GM12878 (cell line): ENCODE data around the gene MPP2.
"Not testable (repeated sequence)": the region's sequence is repeated elsewhere in the genome, so short reads cannot be mapped to it uniquely, and the experiment has no call there.

Source experiments
- CHD1 ChIP-seq: IDR thresholded peaks from 2 replicates; pipeline ENCODE4 v1.6.1; 2012; ENCODE audit warnings: low read depth, low read length, improper control_type of control experiment
- LARP7 ChIP-seq: fragments of 450-650 bp; IDR thresholded peaks from 2 replicates; pipeline ENCODE4 v1.6.1; 2017; ENCODE audit warnings: mild to moderate bottlenecking
- MYC ChIP-seq: IDR thresholded peaks from 2 replicates; pipeline ENCODE4 v1.6.1; 2011; ENCODE audit warnings: mild to moderate bottlenecking, low read length, moderate library complexity, inconsistent platforms; ENCODE audit not compliant: insufficient read depth, insufficient replicate concordance, insufficient read length, severe bottlenecking
- NFIC ChIP-seq: IDR thresholded peaks from 2 replicates; pipeline ENCODE4 v1.6.1; 2012; ENCODE audit warnings: low read depth, mild to moderate bottlenecking, inconsistent platforms, low read length, moderate library complexity
- POLR2AphosphoS5 ChIP-seq: IDR thresholded peaks from 2 replicates; pipeline ENCODE4 v1.6.1; 2011; ENCODE audit warnings: mild to moderate bottlenecking, low read length, inconsistent platforms
- RAD21 ChIP-seq: IDR thresholded peaks from 2 replicates; pipeline ENCODE4 v1.6.1; 2011; ENCODE audit warnings: mild to moderate bottlenecking, low read depth, low read length, moderate library complexity; ENCODE audit not compliant: insufficient read depth
- SIN3A ChIP-seq: IDR thresholded peaks from 2 replicates; pipeline ENCODE4 v1.6.1; 2012; ENCODE audit warnings: low read depth, low read length, improper control_type of control experiment
- SIX5 ChIP-seq: IDR thresholded peaks from 2 replicates; pipeline ENCODE4 v1.6.1; 2011; ENCODE audit warnings: mild to moderate bottlenecking, low read depth, low read length, moderate library complexity; ENCODE audit not compliant: severe bottlenecking
- SMC3 ChIP-seq: IDR thresholded peaks from 2 replicates; pipeline ENCODE4 v1.6.1; 2011; ENCODE audit warnings: low read length, improper control_type of control experiment, borderline replicate concordance
- TAF1 ChIP-seq: IDR thresholded peaks from 2 replicates; pipeline ENCODE4 v1.6.1; 2011; ENCODE audit warnings: mild to moderate bottlenecking, low read depth, low read length, borderline replicate concordance
- TCF3 ChIP-seq: IDR thresholded peaks from 2 replicates; pipeline ENCODE4 v1.6.1; 2012; ENCODE audit warnings: low read depth, mild to moderate bottlenecking, low read length, borderline replicate concordance; ENCODE audit not compliant: insufficient read depth
- TF ChIP-seq, protein P1 (sequence below), 3 experiments: IDR thresholded peaks in 2 of 3; conservative IDR thresholded peaks in 1 of 3; 2 replicates each; pipeline ENCODE4 v1.5.1; 2011; ENCODE audit warnings: low read depth in 3 of 3, low read length in 3 of 3, mild to moderate bottlenecking in 3 of 3, control low read depth in 2 of 3, moderate library complexity in 2 of 3, inconsistent platforms in 1 of 3, mixed read lengths in 1 of 3; ENCODE audit not compliant: control insufficient read depth in 2 of 3, insufficient read depth in 1 of 3; ENCODE audit errors: extremely low read depth in 1 of 3
- TF ChIP-seq, protein P2 (sequence below): IDR thresholded peaks from 2 replicates; pipeline ENCODE4 v1.6.1; 2011; ENCODE audit warnings: low read depth, low read length, improper control_type of control experiment, borderline replicate concordance
- TF ChIP-seq, protein P3 (sequence below): IDR thresholded peaks from 2 replicates; pipeline ENCODE4 v1.6.1; 2012; ENCODE audit warnings: low read length, inconsistent platforms

DNA sequence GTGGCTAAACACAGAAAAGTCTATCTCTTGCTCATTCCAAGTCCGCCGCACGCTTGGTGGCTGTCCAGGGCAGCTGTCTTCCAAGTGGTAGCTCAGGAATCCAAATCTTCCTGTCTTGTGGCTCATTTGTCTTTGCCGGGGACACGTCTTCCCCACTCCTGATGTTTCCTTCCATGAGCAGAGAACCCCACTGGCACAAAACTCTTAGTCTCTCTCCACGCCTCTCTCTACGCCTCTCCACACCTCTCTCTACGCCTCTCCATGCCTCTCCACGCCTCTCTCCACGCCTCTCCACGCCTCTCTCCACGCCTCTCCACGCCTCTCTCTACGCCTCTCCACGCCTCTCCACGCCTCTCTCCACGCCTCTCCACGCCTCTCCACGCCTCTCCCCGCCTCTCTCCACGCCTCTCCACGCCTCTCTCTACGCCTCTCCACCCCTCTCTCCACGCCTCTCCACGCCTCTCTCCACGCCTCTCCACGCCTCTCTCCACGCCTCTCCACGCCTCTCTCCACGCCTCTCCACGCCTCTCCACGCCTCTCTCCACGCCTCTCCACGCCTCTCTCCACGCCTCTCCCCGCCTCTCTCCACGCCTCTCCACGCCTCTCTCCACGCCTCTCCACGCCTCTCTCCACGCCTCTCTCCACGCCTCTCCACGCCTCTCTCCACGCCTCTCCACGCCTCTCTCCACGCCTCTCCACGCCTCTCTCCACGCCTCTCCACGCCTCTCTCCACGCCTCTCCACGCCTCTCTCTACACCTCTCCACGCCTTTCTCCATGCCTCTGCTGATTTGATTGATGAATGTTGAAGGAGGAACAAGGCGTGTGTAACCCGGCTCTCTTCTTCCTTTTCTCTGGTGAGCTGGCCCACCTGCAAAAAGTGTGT, 65.0 kb downstream of the MPP2 start:
- TF ChIP-seq, protein P1, sequence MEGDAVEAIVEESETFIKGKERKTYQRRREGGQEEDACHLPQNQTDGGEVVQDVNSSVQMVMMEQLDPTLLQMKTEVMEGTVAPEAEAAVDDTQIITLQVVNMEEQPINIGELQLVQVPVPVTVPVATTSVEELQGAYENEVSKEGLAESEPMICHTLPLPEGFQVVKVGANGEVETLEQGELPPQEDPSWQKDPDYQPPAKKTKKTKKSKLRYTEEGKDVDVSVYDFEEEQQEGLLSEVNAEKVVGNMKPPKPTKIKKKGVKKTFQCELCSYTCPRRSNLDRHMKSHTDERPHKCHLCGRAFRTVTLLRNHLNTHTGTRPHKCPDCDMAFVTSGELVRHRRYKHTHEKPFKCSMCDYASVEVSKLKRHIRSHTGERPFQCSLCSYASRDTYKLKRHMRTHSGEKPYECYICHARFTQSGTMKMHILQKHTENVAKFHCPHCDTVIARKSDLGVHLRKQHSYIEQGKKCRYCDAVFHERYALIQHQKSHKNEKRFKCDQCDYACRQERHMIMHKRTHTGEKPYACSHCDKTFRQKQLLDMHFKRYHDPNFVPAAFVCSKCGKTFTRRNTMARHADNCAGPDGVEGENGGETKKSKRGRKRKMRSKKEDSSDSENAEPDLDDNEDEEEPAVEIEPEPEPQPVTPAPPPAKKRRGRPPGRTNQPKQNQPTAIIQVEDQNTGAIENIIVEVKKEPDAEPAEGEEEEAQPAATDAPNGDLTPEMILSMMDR (IDR thresholded peaks at IDR 0.05 in 2 of 3, conservative IDR thresholded peaks at IDR 0.05 in 1 of 3; ENCODE audit: control insufficient read depth in 2 of 3, extremely low read depth in 1 of 3, insufficient read depth in 1 of 3, low read depth in 3 of 3, low read length in 3 of 3), result not testable (repeated sequence)
- TF ChIP-seq TCF3, NFIC, TAF1, RAD21, LARP7, SIN3A, POLR2AphosphoS5, MYC, SIX5, CHD1, SMC3: not testable (repeated sequence)
- TF ChIP-seq, protein P2, sequence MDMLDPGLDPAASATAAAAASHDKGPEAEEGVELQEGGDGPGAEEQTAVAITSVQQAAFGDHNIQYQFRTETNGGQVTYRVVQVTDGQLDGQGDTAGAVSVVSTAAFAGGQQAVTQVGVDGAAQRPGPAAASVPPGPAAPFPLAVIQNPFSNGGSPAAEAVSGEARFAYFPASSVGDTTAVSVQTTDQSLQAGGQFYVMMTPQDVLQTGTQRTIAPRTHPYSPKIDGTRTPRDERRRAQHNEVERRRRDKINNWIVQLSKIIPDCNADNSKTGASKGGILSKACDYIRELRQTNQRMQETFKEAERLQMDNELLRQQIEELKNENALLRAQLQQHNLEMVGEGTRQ, result not testable (repeated sequence)
- TF ChIP-seq, protein P3, sequence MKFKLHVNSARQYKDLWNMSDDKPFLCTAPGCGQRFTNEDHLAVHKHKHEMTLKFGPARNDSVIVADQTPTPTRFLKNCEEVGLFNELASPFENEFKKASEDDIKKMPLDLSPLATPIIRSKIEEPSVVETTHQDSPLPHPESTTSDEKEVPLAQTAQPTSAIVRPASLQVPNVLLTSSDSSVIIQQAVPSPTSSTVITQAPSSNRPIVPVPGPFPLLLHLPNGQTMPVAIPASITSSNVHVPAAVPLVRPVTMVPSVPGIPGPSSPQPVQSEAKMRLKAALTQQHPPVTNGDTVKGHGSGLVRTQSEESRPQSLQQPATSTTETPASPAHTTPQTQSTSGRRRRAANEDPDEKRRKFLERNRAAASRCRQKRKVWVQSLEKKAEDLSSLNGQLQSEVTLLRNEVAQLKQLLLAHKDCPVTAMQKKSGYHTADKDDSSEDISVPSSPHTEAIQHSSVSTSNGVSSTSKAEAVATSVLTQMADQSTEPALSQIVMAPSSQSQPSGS, result not testable (repeated sequence)
